GM18909 (cell line): ENCODE data around the gene KHK.
A peak's percentile ranks its signal among the peaks of the same experiment; 100 is the strongest.
"Not testable (repeated sequence)": the region's sequence is repeated elsewhere in the genome, so short reads cannot be mapped to it uniquely, and the experiment has no call there.

Experiments used
- ATAC-seq: cut with Tn5 transposase; IDR thresholded peaks from one replicate; pipeline ENCODE4 v1.9.1; 2021; ENCODE audit warnings: mild to moderate bottlenecking; ENCODE audit not compliant: unreplicated experiment, poor library complexity

Gene KHK

DNA sequence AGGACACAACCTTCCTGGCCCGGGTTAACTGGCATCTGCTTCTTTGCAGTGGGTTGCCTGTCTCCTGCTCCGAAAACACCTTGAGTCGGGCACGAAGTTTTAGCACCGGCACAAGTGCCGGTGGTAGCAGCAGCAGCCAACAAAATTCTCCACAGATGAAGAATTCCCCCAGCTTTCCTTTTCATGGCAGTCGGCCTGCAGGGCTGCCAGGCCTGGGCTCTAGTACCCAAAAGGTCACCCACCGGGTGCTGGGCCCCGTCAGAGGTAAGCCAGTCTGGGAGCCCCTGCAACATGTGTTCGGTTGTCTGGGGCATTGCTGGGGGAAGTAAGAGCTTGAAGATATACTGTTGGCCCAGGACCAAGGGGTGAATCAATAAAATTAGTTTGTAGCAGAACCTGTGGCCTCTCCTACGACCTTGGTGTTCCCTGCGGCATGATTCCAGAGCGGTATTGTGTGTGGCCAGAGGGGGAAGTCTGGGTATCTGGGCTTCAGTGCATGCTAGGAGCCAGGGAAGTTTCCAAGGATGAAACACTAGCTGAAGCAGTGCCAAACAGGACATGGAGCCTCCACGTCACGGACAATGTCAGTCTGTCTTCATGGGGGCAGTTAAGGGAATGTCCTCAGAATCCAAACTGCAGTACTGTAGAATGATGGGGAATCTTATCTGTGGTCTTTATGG lies 27.3 kb upstream of the KHK start:
- ATAC-seq = no peak

DNA sequence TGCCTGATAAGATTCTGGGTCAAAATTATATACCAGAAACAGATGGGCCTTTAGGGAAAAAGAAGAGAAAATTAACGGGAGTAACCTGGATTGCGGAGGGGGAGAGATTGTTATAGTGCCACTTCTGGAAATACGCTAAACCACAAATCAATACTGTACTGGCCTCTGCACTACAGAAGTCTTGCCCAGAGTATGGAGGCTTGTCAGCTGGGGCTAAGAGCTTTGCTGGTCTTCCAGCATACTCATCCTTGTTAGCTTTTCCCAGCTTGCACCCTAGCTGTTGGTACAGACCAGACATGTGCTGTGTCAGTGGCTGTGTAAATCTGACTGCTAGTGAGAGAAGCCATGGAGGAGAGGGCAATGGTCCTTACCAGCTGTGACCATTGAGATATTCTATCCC lies 26.2 kb upstream of the KHK start:
- ATAC-seq = no peak

DNA sequence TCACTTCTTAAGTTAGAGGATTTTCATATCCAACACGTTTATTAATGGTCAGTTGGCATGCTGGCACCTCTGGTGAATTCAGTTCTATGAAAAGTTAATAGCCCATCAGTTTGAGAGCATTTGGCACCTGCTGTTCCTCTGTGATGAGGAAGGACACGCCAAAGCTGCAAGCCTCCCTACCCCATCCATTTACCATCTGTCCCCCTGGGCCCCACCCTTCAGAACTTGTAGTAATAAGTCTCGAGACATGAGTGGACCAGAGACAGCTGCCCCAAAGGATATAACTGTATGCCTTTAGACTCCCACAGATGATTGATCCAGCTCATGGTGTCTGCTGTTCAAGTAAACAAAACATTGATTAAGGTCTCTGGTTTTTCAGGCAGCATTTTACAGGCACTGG lies 21.4 kb upstream of the KHK start:
- ATAC-seq = no peak

DNA sequence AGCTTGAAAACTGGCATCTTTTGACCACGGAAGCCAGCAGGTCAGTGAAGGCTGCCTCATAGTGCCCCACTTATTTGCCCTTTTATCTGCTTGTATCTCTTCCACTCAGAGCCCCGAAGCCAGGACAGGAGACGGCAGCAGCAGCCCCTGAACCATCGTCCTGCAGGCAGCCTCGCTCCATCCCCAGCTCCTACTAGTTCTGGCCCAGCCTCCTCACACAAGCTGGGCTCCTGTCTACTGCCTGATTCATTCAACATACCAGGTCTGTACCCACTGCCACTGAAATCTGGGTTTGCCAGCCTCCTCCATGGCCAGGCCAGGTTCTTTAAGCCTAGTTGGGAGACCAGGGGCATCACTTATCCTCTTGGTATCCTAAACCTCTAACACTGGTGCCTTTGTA lies 19.2 kb upstream of the KHK start:
- no peak for ATAC-seq

DNA sequence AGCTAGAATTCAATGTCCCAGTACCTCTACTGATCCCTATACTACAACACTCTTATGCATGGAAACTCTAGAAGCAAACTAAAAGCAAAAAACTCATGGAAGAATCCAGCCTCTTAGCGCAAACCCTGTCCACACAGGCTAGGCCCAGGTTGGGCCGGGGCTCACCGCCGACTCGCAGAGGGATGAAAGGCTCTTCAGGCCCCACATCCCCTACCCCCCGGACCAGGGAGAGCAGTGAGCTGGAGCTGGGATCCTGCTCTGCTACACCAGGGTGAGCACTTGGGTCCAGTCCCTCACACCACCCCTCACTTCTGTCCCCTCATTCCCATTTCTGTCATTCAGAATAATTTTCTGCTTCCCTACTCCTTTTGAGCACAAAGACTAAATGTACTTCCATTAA lies 17.1 kb upstream of the KHK start:
- no peak for ATAC-seq

DNA sequence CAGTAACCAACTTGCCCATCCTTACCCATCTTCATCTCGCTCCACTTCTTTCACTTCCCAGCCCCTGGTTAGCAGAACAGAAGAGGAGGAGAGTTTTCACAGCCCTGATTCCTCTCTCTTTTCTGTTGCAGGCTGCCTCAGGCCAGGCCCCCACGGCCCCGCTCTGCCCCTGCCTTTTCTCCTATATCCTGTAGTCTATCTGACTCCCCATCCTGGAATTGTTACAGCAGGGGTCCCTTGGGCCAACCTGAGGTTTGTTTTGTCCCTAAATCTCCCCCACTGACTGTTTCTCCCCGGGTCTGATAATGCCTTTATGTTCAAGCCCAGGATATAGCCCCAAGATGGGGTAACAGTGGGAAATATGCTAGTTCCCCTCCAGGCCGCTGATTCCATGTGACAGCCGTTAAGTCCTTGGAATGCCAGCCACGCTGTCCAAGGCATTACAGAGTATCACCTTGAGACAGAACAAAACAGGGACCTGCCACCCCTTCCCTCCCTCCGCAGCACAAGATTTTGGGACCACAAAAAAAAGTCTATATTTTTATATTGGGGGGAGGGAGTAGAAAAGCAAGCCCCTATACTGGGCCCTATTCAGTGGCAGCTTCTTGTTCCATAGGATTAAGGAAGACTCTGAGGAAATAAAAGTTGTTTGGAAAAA lies 16.5 kb upstream of the KHK start:
- no peak for ATAC-seq

DNA sequence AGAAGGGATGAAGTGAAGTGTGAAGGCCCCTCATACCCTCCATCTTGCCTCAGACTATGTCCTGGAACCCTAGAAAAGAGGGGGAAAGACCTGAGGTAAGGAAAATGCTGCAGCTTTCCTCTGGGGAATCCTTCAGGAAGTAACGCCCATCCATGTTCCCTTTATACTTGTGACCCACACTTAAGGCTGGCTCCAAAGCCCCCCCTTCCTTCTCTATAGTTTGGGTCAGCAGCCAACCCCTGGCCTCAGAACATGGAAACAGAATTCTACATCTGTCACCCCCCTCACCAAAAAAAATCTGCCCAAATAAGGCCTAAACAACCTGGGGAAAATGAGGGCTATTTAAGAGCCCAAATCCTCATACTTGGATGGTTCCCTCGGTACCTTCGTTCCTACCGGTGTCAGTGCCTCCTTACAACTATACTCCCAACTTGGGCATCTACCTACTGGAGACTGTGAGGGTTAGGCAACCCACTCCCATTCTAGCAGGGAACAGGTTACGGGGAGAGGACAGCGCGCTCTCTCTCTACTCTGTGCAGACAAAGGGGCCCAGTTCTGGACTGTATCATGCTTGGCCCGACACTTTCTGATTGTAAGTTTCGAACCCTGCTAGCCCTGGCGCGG lies 15.8 kb upstream of the KHK start:
- no peak for ATAC-seq

DNA sequence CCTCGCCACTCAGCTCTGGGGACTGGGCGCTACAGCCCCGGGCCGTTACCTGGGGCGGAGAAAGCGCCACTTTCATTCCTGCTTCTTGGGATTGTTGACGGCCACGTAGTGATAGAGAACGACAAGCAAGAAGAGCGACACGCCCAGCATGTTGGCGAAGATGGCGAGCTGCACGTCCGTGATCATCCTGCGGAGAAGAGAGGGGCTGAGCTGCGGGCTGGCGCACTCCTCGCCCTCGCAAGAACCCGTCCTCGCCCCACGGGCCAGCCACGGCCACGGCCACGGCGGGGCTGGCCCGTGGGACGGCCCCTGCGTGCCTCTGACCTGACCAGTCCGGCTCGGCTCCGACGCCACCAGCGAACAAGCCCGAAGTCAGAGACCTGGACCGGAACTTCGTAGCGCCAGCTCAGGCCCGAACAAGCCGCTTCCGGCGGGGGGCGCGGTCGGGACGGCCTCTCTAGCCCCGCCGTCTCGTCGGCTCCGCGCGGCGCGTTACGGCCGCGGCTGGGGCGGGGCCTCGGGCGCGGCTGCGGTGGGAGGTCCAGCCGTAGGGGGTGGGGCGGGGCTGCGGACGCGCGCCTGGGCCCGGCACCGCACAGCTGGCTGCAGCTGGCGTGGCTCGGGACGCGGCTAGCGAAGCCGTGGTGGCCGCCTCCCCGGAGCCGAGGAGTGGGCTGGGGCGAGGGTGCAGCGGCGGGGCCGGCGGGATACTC lies 15.1 kb upstream of the KHK start, which contains the start of gene OST4:
TSS of gene OST4 (minus strand) at position 378 of the 713 bp plus-strand sequence.
- peak; percentile 87 for ATAC-seq

DNA sequence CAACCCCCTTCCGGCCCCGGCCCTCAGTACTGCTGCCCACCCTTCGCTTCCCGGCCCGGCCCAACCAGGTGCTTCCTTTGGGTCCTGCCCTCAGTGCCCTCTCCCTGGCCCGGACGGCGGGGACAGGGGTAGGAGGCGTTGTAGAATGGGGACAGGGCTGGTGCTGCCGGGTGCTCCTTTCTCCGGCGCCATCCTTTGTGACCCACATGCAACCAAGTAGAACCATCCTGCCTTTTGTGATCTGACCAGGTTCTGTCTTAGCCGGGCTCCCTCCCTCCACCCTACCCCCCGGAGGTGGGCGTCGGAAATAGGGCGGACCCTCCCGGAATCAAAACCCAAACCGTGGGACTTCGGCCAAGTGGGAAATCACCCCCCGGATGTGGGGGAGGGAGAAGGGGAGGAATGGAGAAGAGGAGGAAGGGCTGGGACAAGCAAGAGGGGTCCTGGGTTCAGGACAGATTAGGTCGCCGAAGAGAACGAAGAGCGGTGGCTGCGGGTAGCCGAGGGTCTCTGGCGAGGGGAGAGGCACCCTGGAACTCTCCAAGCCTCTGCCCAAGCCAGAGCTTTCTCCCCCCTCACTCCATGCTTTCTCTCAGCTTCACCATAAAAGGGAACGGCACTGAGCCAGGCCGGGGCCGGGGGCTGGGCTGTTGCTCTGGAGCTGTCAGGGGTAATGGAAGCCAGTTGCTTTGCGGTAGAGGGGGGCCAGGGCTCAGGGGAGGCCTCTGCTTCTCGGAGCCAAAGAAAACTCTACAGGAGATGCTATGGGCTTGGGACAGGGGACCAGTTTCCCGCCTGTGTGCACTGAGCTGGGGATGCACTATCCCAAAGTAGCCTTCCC lies 14.4 kb upstream of the KHK start:
- ATAC-seq = peak; percentile 12

DNA sequence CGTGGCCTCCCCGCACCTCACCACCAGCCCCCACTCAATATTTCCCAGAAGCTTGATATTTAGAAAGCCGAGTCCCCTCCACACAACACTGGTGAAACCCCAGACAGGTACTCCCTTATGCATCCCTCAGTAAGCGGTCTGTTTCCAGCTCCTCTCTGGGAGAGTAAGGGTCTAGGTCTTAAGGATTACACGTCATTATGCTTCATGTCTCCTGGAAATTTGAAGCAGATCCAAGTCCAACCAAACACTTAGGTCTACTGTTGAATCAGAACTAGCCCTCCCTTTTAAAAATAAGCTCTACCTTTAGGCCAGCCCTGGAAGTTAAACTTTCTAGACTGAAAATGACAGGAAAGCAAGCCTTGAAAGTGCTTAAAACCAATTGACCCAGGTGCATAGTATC lies 13.7 kb upstream of the KHK start:
- no peak for ATAC-seq

DNA sequence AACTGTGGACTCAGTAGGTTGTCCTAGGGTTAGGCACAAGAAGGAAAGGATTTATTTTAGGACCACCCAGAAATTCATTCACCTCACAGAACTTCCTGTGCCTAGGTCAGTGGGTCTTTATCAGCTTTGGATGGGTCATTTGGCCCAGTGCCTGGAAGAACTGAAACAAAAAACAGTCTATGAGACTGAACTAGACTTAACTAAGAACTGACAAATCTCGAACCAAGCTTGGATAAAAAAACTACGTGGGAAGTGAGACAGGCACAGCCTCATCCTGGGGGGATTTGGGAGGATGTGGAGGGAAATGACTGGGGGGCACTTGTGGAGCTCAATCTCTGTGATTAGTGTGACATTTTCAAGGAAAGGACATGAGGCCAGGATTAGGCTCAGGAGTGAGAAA lies 12.8 kb upstream of the KHK start:
- ATAC-seq = no peak

DNA sequence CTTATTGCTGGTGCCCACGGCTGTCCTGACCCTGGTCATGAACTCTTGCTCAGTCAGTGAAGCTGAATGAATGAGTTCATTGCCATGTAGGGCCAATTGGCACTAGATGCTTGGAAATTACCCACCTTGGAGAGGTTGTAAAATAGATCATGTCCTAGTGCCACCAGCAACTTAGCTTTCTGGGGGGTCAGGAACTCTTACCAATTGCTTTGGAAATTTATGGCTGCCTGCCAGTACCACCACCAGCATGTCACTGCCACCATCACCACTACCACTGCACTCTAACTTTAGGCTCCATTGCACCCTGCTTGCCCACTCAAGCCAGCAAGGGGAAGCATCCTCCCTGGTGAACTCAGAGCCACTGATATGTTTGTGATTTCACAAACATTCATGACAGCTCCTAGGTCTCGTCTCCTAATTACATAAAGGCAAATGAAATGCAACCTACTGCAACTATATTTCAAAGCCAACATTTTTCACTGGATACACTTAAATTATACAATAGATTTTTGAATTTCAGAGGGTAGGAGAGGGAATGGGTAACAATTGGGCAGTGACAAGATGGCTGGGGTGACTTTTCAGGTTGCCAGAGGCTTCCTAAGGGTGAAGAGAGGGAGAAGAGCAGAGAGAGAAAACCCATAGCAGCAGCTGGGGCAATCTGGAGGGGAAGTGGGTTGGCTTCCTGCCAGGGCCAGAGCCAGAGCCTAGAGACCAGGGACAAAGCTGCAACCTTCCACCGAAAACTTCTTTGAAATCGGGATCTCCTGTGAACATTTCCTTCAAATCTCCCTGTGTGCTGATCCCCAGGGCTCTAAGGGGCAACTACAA lies 11.6 kb upstream of the KHK start:
- no peak for ATAC-seq

DNA sequence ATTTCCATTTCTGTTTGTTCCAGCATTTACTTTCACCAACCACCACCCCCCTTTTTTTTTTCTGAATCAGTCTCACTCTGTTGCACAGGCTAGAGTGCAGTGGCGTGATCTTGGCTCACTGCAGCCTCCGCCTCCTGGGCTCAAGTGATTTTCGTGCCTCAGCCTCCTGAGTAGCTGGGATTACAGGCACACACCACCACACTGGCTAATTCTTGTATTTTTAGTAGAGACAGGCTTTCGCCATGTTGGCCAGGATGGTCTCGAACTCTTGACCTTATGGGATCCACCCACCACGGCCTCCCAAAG lies 11.1 kb upstream of the KHK start:
- ATAC-seq = not testable (repeated sequence)

DNA sequence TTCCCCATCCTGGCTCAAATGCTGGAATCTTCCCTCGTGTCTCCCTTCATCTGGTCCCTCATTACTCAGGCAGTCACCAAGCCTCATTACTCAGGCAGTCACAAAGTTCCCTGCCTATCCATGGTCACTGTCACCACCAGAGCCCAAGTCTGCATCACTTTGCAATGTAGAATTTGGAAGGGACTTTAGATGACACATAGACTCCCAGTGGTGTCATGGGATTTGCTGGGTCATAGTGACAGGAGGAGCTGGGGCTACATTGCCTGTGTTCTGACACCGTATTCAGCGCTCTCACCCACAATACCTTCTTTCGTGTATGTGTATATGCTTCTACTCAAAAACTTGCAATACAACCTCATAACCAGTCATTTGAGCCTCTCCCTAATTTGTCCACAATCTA lies 10.2 kb upstream of the KHK start:
- ATAC-seq = no peak

DNA sequence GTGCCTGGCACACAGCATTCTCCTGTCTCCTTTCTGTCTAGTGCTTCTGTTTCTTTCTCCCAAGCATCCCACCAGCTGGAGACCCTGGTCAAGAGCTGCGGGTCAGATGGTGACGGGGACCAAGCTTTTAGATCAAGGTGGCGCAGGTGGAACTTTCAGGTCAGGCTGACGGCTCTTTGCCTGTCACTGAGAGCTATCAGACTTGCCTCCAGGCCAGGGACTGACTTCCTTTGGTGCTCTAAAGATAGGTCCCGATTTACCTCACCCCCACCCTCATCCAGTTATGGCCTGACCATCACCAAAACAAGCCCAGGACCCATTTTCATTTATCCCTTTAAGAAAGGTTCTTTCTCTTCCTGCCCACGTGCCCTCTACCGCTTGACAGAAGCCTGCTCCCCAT lies 9.3 kb upstream of the KHK start:
- ATAC-seq = no peak

DNA sequence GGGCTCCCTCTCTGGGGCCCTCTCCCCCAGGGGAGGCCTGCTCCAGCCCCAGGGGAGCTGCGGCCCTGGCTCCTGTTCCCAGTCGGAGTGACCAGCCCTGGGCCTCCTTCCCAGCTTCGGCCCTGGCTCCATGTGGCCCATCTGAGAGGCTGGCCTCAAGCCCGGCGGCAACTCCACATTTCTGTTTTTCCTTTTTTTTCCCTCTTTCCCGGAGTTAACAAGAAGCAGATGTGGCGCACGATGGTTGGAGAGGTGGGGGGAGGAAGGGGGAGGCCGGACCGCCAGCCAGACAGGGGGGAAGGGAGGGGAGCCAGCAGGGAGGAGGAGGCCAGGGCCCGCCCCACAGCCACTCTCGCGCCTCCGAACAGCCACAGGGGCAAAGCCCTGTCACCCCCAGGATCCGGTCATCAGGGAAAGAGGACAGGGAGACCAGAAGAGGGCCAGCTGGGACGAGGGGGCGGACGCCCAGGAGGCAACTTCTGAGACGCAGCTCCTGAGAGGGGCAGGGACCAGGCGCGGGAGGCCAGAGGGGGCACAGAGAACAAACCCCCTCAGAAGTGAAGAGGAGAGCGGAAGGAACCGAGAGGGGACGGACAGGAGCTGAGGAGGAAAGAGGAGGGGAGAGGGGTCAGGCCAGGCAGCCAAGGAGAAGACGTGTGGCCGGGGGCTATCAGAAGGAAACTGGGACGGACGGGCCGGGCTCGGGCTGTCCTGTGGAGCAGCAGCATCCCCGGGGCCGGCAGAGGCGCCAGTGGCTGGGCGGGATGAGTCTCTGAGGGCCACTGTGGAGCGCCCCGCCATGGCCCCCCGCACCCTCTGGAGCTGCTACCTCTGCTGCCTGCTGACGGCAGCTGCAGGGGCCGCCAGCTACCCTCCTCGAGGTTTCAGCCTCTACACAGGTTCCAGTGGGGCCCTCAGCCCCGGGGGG lies 8.0 kb upstream of the KHK start, which contains the start of gene EMILIN1:
TSS of gene EMILIN1 (plus strand) at position 349 of the 928 bp plus-strand sequence. CDS start at position 800, 451 bp downstream.
- no peak for ATAC-seq

DNA sequence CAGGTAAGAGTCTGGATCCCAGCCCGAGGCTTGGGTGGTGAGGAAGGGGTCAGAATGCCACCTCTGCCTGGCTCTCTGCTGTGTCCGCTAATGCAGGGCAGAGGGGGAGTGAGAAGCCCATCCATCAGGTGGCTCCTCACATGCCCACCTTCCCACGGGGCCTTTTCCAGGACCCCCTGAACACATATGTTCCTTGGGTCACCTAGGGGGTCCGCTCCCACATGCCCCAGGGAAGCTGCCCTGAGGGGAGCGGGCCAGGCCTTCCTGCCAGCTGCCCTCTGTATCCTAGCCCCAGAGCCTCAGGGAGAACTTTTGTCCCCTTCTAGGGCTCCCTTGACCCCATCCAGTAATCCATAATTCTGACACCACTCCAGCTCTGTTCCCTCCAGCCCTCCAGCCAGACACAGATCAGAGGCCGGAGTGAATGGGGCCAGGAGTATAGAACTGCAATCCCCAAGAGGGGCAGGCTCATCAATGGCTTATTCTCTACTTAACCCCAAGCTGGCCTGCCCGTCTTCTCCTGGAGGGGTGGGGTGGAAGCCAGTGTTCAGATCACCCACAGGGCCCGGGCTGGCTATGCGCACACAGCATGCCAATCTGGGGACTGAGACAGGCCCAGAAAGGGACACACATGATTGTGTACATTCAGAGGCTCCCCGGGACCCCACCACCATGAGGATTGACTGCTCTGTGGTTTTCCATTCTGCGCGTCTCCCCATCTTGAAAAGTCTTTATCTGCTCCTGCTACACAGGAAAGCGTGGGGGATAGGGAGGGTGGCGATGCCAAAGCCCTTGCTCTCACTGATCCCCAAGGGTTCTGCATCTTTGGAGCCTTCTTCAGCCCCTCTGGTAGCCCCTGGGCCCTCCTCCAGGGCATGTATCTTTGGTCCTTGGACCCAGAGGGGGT lies 7.1 kb upstream of the KHK start:
- no peak for ATAC-seq

DNA sequence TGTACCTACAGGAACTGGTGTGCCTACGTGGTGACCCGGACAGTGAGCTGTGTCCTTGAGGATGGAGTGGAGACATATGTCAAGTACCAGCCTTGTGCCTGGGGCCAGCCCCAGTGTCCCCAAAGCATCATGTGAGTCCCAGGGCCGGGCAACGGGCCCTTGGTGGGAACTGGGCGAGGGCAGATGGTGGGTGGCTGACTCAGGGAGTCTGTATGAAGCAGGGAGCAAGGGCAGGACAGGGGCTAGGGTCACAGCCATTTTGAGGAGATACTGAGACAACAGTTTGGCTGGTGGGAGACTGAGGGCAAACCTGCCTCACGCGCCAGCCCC lies 6.5 kb upstream of the KHK start:
- ATAC-seq = no peak
